ENCODE measurements around the gene CHD2.
"Not testable (repeated sequence)": the region's sequence is repeated elsewhere in the genome, so short reads cannot be mapped to it uniquely, and the experiment has no call there.

CHD2 gene

GRCh38 chr15:92899948-92900730 lies at the start of gene CHD2:
Gene CHD2 (plus strand): TSS chr15:92900324. CDS start chr15:92901238, 914 bp downstream.
- peak; percentile 52 to 54 for DNase-seq

- no peak for DNase-seq
These were observed 46.9 kb upstream of the CHD2 start for GRCh38 chr15:92853222-92853621.

- no peak for DNase-seq
These were observed 38.4 kb upstream of the CHD2 start for GRCh38 chr15:92861742-92862141.

GRCh38 chr15:92864127-92864814 lies 35.9 kb upstream of the CHD2 start:
- no peak for DNase-seq

GRCh38 chr15:92869263-92869940 lies 30.7 kb upstream of the CHD2 start:
- DNase-seq, result no peak

GRCh38 chr15:92870010-92870591 lies 30.0 kb upstream of the CHD2 start:
- no peak for DNase-seq

- DNase-seq, result not testable (repeated sequence)
These were observed 27.2 kb upstream of the CHD2 start for GRCh38 chr15:92872967-92873366.

GRCh38 chr15:92877000-92877399 lies 23.1 kb upstream of the CHD2 start:
- no peak for DNase-seq

- DNase-seq, result no peak
These were observed 22.7 kb upstream of the CHD2 start for GRCh38 chr15:92877416-92877815.

GRCh38 chr15:92878593-92879053 lies 21.5 kb upstream of the CHD2 start:
- DNase-seq, result no peak

GRCh38 chr15:92879949-92880725 lies 20.0 kb upstream of the CHD2 start:
- no peak for DNase-seq

- no peak for DNase-seq
These were observed 19.3 kb upstream of the CHD2 start for GRCh38 chr15:92880796-92881195.

GRCh38 chr15:92881211-92881754 lies 18.8 kb upstream of the CHD2 start:
- DNase-seq, result no peak

- peak; percentile 96 for DNase-seq
These were observed 18.1 kb upstream of the CHD2 start for GRCh38 chr15:92881802-92882696.

- DNase-seq, result no peak
These were observed 17.4 kb upstream of the CHD2 start for GRCh38 chr15:92882697-92883162.

- no peak for DNase-seq
These were observed 16.8 kb upstream of the CHD2 start for GRCh38 chr15:92883163-92883875.

- no peak for DNase-seq
These were observed 16.2 kb upstream of the CHD2 start for GRCh38 chr15:92883876-92884435.

- DNase-seq, result no peak
These were observed 15.5 kb upstream of the CHD2 start for GRCh38 chr15:92884436-92885223.

Data from activated CD4-positive, alpha-beta T cell treated with anti-CD3 and anti-CD28 coated beads, Interleukin-2, amount 50 U/mL, for 4 hours (primary cell).